Left ventricle myocardium inferior (tissue), 1 donor: ENCODE data around the gene SPRR1A. TPM values are rescaled to one million over a fixed set of nuclear protein-coding genes. Genes with fewer than 3 reads are reported as not detected.

Source experiments
- DNase-seq: peaks from one replicate; pipeline ENCODE4 v3.0.0-alpha.2; 2020
- H3K27ac ChIP-seq: fragments of 200-600 bp; replicated peaks from 2 replicates; pipeline ENCODE4 v1.8.0; 2021
- H3K27me3 ChIP-seq: fragments of 200-600 bp; 2 replicates; pipeline ENCODE4 v1.8.0; 2021; ENCODE audit warnings: low read depth
- H3K36me3 ChIP-seq: fragments of 200-600 bp; 2 replicates; pipeline ENCODE4 v1.8.0; 2021
- H3K4me1 ChIP-seq: fragments of 200-600 bp; 2 replicates; pipeline ENCODE4 v1.8.0; 2021
- H3K4me3 ChIP-seq: fragments of 200-600 bp; 2 replicates; pipeline ENCODE4 v1.8.0; 2021; ENCODE audit warnings: mild to moderate bottlenecking, moderate library complexity
- H3K9me3 ChIP-seq: fragments of 200-600 bp; replicated peaks from 2 replicates; pipeline ENCODE4 v1.8.0; 2021
- CTCF ChIP-seq: fragments of 200-600 bp; IDR thresholded peaks from 2 replicates; pipeline ENCODE4 v1.8.0; 2021; ENCODE audit warnings: antibody characterized with exemption, mild to moderate bottlenecking, borderline replicate concordance
- intact Hi-C: fragments of 100-400 bp; cut with micrococcal nuclease; formaldehyde crosslinking; loops from one replicate; pipeline ENCODE4 v1.11.0; 2022
- total RNA-seq: library from RNA; stranded (reverse); fragmentation: NEBNext Ultra II Directional; extraction: Animal tissue kit (Norgen Biotek cat#: 25700); gene quantifications from one replicate; pipeline ENCODE4 v1.2.1, GENCODE V29; 2021
- donor health status: DM: no; HTN: yes; CAD: no; lungs with severe emphysema.

SPRR1A gene
- total RNA-seq, 1 donor from 2014 or later, result not detected

- no peak for TF ChIP-seq CTCF
- Histone ChIP-seq H3K27me3 (peaks cover 27% of the 10 kb centered on the region), H3K36me3 (no peaks in the 10 kb centered on the region), H3K27ac (no peak overlapping the region), H3K9me3 (no peaks in the 10 kb centered on the region), H3K4me3 (no peak overlapping the region), H3K4me1 (no peaks in the 10 kb centered on the region)
- DNase-seq, result no peak
- intact Hi-C loops, result loop anchor here (2.0 kb wide), 1 partner anchor 29 kb away; no protein-coding TSS in a partner anchor
Observed at GRCh38 chr1:152982076-152982475, 1.8 kb upstream of the SPRR1A start.

- DNase-seq, result no peak
- H3K4me1 ChIP-seq, result no peaks in the 10 kb centered on the region
- H3K27me3 ChIP-seq, result peaks cover 27% of the 10 kb centered on the region
- H3K27ac ChIP-seq, result no peak overlapping the region
- no peaks in the 10 kb centered on the region for H3K36me3 ChIP-seq
- intact Hi-C loops, result loop anchor here (2.0 kb wide), 1 partner anchor 30 kb away; no protein-coding TSS in a partner anchor
- no peak for TF ChIP-seq CTCF
- H3K4me3 ChIP-seq, result no peak overlapping the region
- H3K9me3 ChIP-seq, result no peaks in the 10 kb centered on the region
Observed at GRCh38 chr1:152983234-152983633, 647 bp upstream of the SPRR1A start.

DNA sequence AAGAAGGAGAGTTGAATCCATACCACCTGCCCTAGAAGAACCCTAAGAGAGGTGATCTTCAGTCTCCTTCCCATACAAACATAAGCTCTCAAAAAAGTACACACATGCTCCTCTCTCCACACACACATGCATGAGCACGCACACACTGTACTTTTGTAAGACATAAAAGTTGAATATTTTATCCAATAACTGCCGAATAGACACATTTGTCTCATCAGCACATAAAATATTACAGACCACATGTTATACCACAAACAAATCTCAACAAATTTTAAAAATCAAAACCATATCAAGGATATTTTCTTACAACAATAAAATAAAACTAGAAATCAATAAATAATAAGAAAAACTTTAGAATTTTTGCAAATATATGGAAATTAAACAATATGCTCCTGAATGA, 2.7 kb downstream of the SPRR1A start:
- Histone ChIP-seq H3K36me3 (no peaks in the 10 kb centered on the region), H3K9me3 (no peaks in the 10 kb centered on the region), H3K4me1 (no peaks in the 10 kb centered on the region), H3K27ac (no peak overlapping the region), H3K27me3 (peaks cover 20% of the 10 kb centered on the region), H3K4me3 (no peak overlapping the region)
- TF ChIP-seq CTCF, result no peak
- intact Hi-C loops, result no loop called here
- no peak for DNase-seq

- Histone ChIP-seq H3K9me3 (peaks cover 26% of the 10 kb centered on the region), H3K4me3 (no peak overlapping the region), H3K4me1 (no peaks in the 10 kb centered on the region), H3K27ac (no peak overlapping the region), H3K36me3 (no peaks in the 10 kb centered on the region), H3K27me3 (no peaks in the 10 kb centered on the region)
- TF ChIP-seq CTCF, result no peak
- intact Hi-C loops, result no loop called here
- no peak for DNase-seq
Observed at GRCh38 chr1:152993186-152993585, 9.3 kb downstream of the SPRR1A start.

GRCh38 chr1:152995842-152996241, 12.0 kb downstream of the SPRR1A start:
- Histone ChIP-seq H3K4me3 (no peak overlapping the region), H3K27me3 (peaks cover 4% of the 10 kb centered on the region), H3K27ac (no peak overlapping the region), H3K36me3 (no peaks in the 10 kb centered on the region), H3K9me3 (peaks cover 26% of the 10 kb centered on the region), H3K4me1 (no peaks in the 10 kb centered on the region)
- DNase-seq, result no peak
- intact Hi-C loops, result no loop called here
- TF ChIP-seq CTCF, result no peak
